ENCODE data around the gene TSHZ2.

GRCh38 chr20:53364646-53365045 lies 392.5 kb downstream of the TSHZ2 start:
- TF ChIP-seq, protein P1, sequence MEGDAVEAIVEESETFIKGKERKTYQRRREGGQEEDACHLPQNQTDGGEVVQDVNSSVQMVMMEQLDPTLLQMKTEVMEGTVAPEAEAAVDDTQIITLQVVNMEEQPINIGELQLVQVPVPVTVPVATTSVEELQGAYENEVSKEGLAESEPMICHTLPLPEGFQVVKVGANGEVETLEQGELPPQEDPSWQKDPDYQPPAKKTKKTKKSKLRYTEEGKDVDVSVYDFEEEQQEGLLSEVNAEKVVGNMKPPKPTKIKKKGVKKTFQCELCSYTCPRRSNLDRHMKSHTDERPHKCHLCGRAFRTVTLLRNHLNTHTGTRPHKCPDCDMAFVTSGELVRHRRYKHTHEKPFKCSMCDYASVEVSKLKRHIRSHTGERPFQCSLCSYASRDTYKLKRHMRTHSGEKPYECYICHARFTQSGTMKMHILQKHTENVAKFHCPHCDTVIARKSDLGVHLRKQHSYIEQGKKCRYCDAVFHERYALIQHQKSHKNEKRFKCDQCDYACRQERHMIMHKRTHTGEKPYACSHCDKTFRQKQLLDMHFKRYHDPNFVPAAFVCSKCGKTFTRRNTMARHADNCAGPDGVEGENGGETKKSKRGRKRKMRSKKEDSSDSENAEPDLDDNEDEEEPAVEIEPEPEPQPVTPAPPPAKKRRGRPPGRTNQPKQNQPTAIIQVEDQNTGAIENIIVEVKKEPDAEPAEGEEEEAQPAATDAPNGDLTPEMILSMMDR (IDR thresholded peaks at IDR 0.05; ENCODE audit: low read length): no peak
- TF ChIP-seq EZH2 (IDR thresholded peaks at IDR 0.05; ENCODE audit: borderline replicate concordance, low read length): no peak

All from OCI-LY1 (cell line).